C4-2B (cell line): ENCODE results near the gene SKI.
"Not testable (repeated sequence)": the region's sequence is repeated elsewhere in the genome, so short reads cannot be mapped to it uniquely, and the experiment has no call there.

Experiments used
- H3K27ac ChIP-seq: fragments of 450-650 bp; 2 replicates; pipeline ENCODE4 v1.5.1; 2017
- ZFX ChIP-seq: fragments of 450-650 bp; IDR thresholded peaks from 2 replicates; pipeline ENCODE4 v1.6.1; 2017
- TF ChIP-seq, protein P1 (sequence below): fragments of 450-650 bp; conservative IDR thresholded peaks from 2 replicates; pipeline ENCODE4 v1.5.1; 2017; ENCODE audit warnings: mild to moderate bottlenecking

SKI gene

DNA sequence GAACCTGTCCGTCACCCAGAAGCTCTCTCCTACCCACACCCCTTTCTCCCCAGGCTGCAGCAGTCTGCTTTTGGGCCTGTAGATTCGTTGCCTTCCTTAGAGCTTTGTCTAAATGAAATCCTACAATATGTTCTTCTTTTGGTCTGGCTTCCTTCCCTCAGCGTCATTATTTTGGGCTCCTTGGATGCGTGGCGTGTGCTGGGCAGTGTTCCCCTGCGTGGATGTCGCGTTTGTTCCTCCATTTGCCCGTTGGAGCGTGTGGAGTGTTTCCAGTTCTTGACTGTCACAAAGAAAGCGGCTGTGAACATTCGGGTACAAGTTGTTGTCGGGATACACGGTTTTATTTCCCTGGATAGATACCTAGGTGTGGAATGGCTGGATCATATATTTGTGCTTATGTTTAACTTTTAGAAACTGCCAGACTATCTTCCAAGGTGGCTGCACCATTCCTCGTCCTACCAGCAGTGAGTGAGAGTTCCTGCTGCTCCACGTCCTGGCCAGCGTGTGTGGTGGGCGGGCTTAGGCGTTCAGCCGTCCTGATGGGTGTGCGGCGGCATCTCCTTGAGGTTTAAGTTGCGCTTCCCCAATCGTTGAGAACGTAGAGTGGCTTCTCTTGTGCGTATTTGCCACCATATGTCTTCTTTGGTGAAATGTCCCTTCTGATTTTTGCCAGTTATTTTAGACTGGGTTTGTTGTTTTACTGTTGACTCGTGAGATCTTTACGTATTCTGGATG, 31.7 kb downstream of the SKI start:
- no peak for TF ChIP-seq ZFX
- TF ChIP-seq, protein P1, sequence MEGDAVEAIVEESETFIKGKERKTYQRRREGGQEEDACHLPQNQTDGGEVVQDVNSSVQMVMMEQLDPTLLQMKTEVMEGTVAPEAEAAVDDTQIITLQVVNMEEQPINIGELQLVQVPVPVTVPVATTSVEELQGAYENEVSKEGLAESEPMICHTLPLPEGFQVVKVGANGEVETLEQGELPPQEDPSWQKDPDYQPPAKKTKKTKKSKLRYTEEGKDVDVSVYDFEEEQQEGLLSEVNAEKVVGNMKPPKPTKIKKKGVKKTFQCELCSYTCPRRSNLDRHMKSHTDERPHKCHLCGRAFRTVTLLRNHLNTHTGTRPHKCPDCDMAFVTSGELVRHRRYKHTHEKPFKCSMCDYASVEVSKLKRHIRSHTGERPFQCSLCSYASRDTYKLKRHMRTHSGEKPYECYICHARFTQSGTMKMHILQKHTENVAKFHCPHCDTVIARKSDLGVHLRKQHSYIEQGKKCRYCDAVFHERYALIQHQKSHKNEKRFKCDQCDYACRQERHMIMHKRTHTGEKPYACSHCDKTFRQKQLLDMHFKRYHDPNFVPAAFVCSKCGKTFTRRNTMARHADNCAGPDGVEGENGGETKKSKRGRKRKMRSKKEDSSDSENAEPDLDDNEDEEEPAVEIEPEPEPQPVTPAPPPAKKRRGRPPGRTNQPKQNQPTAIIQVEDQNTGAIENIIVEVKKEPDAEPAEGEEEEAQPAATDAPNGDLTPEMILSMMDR = no peak
- no peak overlapping the region for H3K27ac ChIP-seq

- H3K27ac ChIP-seq = not testable (repeated sequence)
Observed at GRCh38 chr1:2260470-2260869, 32.4 kb downstream of the SKI start.

GRCh38 chr1:2260917-2261316, 32.8 kb downstream of the SKI start:
- TF ChIP-seq ZFX = no peak
- TF ChIP-seq, protein P1 = no peak
- no peak overlapping the region for H3K27ac ChIP-seq

GRCh38 chr1:2261476-2262395, 33.6 kb downstream of the SKI start:
- not testable (repeated sequence) for H3K27ac ChIP-seq

- TF ChIP-seq ZFX = no peak
- TF ChIP-seq, protein P1 = no peak
- no peak overlapping the region for H3K27ac ChIP-seq
Observed at GRCh38 chr1:2266301-2266975, 38.3 kb downstream of the SKI start.

- TF ChIP-seq, protein P1 = no peak
- no peak for TF ChIP-seq ZFX
- no peak overlapping the region for H3K27ac ChIP-seq
Observed at GRCh38 chr1:2267051-2267830, 39.1 kb downstream of the SKI start.

DNA sequence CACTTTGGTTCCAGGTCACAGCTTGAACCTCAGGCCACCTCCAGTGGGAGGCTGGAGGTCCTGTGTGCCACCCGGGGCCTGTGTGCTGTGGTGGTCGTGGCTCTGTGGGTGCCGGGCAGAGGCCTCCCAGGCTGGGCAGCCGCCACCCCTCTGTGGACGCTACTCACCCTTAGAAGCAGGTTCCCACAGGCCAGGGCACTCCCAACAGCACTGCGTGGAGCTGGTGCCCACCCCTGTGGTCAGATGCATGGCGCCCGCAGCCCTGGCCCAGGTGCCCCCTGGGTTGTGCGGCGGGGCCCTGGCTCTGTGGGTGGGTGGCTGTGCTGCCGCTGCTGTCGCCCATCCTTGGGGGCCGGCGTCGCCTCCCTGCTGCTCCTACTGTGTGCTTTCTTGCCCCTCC, 39.7 kb downstream of the SKI start:
- no peak overlapping the region for H3K27ac ChIP-seq

More for the DNA sequence above, 39.7 kb downstream of the SKI start:
- TF ChIP-seq, protein P1 = no peak
- no peak for TF ChIP-seq ZFX
